NCI-H82 (cell line): ENCODE results near the gene CBLB.

Experiments used
- DNase-seq: peaks from one replicate; lab custom pipeline; 2025; lab: John Stamatoyannopoulos, UW

The CBLB gene

DNA sequence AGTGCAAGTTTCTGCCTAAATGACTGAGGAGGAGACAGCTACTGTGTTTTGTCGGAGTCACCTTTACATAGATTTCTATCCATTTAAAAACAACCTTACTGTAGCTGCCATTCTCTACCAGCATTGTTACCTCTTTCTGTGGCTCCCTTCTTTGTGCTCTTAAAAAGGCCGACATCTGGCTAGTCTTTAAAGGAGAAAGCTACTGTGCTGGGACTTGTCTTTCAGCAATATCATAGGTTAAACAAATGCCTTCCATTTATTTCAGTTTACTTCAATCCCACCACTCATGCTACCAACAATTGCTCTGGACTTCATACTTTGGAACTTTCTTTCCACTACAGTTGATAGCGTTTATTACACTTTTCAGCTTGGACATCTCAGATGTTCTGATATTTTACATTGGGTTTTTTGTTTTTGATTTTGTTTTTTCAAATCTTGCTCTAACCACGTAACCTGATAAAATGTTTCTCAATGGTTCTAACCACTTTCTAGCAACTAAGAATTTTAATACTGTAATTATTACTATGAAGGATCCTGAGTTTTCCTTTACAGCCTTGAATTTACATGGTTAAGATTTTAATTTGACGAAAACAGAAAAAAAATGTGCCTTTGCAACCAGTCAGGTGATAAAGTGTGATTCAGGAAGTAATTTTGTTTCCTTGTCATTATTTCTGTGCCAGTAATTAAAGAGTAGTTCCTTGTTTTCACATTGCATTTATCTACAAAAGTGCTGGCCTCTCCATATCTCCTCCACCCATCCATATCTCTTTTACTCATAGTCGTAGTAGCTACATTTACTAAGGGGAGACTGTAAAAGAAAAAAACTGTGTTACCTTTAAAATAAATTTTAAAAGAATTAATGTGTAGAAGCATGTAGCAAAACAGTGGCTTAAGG, 1.3 kb upstream of the CBLB start:
- DNase-seq, result peak; percentile 45

DNA sequence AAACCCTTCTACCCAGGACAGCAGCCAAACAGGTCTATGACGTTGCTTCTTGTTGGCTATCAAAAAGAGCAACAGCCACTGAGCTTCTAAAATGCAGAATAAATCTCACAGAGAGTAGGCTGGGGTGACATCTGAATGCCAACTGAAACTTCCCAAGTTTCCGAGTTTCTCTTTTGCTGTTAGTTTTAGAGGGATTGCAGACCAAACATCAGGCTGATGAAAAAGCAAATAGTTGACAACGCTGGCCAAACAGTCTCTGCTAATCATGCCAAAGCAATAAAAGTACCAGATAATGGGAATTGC, 670 bp upstream of the CBLB start:
- DNase-seq, result no peak

DNA sequence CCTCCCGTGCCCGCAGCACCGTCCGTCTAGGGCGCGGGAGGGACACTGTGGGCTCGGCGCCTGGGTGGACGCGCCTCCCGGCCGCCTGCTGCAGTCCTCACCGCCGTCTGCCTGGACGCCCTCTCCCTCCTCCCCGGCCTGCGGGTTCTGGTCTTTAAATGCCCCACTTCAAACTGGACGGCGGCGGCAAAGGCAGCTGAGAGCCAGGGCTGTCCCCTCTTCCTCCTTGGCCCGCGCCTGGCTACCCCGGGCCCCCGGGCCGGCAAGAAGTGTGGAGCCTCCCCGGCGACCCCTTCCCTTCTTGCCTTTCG, 426 bp downstream of the CBLB start:
- DNase-seq, result peak; percentile 74

DNA sequence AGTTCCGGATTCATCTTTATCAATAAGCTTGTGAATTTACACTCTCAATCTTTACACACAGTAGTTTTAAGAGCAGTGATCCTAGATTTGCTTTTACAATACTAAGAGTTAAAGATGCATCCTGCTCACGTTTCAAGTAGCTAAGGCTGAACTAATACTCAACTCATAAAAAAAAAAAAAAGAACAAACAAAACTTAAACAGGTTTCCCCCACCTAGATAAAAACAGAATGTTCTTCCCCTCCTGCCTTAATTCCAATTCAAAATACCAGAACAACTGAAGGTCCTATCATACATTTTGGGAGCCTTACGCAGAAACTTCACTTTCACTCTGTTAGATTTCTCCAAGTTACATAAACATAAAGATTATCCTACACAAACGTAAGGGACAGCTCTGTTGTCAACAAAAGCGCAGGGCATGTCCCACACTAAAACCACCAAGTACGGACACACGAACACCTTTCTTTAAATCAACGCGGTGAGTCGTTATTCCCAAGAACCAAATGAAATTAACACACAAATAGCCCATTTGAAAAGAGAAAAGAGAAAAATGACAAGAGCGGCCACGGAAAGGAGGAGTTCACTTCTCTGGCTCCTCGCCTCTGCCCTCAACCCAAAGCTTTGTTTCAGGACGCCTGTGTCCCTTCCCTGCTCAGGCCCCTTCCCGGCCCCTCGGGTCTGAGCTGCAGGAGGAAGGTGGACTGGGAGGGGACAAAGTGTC, 941 bp downstream of the CBLB start:
- no peak for DNase-seq

DNA sequence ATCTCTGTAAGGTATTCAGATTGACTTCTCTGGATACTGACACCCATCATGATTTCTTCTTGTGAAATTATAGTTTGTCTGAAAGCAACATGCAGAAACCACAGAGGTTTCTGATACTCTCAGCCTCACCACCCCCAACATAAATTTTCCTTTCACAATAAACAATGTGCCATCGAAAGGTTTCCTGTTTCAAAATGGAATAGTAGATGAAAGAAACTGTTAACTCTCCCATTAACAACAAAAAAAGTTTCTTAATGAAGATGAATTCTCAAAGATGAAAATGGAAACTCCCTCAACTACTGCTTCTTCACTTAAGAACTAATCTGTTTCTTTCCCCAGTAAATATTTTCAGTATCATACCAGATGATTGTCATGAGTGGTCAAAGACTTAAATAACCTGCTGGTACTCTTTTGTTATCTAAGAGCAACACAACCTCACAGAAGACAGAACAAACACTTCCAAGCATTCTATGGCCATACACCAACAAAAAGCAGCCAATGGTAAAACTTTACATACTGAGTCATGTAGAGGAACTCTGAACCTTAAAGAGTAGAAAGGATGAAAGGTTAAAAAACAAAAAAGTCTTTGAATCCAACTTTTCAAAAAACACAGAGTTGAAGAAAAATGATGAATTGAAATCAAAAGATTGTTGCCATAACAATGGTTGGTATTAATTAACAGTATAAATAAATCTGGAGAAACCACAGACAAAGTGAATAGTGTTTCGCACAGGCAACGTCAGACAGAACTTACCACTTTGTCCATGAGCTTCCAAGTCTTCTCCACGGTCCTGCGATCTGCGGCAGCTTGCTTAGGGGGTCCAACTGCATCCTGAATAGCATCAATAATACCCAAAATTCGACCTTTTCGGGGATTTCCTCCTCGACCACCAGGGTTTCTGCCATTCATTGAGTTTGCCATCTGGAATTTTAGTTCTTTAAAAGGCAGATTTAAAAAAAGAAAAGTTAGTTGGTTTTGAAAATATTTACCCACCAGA, 1.9 kb downstream of the CBLB start:
- peak; percentile 31 for DNase-seq

DNA sequence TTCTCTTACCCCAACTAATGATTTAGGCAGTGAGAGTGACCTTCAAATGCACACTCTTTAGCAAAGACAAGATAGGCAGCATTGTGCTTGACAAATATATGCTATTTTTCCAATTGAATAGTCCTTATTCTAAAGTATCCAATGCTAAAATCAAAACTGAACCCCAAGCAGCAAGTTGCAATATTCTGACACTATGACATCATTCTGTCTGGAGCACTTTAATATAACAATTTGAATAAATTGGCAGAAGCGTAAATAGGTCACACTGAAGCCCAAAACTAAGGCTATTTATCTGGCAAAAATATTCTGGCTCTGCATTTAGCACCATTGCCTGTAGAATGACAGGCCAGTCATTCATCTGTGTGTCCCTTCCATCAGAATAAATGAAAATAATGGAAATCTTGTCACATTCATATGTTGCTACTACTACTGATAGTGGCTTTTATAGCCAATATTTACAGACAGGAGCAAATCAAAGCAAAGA, 2.9 kb downstream of the CBLB start:
- DNase-seq, result no peak

DNA sequence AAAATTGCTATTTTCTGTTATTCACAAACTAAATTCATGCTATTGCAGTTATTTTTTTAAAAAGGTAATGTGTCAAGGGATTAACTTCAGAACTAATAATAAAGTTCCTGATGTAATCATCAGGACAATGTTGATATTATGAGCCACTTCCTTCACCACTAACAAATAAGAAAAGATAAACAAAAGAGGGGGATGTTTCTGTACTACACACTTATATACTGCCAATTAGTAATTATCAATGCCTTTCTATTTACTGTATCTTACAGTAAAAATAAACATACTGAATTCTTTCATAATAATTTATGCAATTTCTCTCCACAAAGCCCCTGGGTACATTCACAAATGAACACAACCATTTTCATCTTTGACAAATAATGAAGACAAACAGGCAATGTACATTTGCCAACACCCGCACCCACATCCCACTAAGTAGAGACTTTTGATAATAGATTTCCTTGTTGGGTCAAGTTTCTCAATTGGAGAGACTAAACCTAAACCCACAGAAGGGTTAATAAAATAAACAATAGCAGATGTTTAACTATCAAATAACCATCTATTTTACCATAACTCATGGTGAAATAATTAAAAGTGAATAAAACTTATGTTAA, 3.7 kb downstream of the CBLB start:
- DNase-seq, result no peak

DNA sequence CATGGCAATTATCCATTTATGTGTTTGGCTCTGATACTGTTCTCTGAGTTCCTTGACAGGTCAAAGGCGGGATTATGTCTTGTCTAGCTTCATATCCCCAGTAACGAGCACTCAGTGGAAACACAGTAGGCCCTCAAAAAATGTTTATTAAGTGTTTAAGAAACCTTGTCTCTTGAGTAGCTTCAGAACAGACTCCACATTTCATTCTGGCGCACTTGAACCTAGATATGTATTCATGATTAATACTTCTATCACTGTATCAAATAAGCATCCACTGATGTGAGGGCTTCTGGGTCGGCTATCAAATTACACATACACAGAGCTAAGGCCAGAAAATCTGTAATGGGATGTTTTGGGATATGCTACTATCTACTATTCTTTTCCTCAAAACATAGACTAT, 4.6 kb downstream of the CBLB start:
- DNase-seq, result no peak

DNA sequence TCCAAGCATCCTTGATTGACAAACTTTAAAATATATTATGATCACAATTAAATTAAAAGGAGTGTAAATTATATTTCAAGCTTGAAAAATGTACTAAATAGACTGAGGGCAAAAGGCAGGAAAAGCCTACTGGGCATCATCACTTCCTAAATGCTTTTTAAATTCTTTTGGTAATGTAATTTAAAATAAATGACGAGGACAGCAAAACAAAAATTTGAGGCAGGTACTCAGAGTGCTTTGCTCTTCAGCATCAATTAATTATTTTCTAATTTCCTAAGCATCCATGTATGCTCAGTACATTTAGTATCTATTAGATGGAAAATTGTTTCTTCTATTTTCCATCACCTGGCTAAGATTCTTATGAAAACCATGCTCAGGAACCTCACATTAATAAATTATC, 5.2 kb downstream of the CBLB start:
- no peak for DNase-seq

DNA sequence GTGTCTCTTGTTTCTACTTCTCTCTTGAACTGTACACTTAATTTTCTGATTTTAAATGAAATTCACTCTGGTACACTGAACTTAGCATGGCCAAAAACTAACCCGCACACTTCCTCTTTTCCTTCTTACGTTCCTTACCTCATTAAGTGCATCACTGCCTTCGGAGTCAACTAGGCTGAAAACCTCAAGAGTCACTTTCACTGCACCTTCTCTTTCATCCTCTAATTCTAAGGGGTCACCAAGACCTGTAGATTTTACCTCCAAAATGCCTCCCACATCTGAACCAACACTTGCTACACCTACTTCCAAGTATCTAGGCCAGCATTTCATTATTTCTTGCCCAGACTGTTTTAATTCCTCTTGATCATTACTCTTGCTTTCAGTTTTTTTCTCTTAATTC, 6.6 kb downstream of the CBLB start:
- DNase-seq, result no peak

DNA sequence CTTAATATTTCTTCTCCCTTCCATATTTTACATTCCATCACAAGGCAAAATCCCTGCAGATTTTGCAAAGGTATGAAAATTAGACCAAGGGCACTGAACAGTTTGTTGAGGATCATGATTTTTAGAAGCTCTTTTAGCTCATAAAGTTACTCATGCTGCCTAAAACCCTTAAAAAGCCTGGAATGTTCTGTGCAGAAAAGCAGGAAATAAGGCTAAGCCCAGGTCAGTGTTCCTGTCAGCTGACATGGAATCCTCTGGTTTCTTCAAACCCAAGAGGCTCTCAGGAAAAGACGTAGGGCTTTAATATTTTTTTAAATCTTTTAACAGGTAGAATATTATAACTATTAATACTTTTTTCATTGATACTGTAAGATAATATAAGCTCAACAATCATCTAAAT, 8.2 kb downstream of the CBLB start:
- no peak for DNase-seq

DNA sequence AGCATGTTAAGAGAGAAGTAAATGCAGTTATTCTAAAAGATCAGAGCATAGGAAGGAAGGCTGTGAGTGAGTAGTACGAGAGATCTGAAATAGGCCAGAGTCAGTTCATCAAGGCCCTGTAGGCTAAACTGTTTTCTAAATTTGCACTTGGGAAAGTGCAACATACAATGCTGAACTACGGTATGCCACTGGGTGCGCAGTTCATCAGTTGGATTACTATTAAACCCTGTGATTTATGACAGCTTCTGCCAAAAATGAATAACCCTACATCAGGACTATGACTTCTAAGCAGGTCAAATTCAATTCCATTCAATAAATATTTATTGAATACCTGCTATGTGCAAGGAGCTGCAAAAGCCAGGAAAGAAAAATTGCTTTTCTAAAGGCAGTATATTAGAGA, 10.8 kb downstream of the CBLB start:
- no peak for DNase-seq

DNA sequence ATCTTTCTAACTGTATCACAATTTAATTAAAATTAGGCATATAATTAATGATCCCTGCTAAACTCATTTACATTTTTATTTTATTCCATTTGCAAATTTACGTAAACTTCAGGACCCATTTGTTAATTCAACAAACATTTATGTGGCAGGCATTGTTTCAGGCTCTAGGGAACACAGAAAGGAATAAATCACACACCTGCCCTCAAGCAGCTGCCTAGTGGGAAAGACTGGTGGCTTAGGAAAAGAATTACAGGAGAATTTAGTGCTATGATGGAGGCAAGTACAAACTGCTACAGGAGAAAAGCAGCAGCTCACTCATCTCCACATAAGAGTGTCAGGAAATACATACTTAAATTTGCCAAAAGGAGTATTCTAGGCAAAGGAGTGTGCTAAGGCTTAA, 11.2 kb downstream of the CBLB start:
- DNase-seq, result peak; percentile 51

DNA sequence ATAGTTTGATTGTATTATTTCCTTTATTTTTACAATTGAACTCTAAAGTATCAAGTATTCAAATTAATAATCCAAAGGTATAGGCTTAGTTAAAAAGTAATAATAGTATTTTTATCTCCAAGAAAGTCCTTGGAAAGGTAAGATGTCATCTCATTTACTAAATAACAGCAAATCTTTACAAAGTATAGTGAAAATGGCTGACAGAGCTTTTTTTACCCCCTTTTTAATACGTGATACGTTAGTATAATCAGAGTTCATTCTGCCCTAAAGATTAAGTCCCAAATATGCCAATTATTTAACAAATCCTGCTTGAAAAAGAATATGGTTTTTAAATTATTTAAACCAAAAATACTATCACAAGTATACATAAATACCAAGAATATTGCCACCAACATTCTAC, 12.2 kb downstream of the CBLB start:
- DNase-seq, result no peak

DNA sequence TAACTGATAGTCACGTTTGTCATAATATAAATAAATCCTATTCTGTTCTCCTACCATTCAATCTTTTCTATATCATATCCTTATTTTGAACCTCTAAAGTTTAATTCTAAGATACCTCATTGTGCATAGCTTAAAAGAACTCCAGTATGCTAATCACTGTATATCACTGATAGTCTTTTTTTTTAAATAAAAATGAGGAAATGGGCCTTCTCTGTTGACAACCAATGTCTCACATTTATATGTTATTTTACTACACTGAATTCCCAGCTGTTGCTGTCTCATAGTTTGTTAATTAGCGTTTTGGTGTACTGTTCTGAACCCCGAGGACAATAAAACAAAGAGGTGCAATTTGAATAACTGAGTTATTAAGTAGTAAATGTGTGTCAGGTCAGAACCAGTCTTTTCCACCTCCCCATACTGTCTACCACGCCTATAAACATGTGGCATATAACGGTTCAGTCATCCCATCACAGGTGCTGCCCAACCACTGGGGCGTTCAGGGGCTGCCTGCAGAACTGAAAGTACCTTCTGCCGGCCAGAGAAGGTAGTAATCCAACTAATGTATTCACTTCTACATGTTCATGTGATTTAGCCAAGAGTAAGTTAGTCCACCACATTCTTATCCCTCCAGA, 14.9 kb downstream of the CBLB start:
- DNase-seq, result no peak

DNA sequence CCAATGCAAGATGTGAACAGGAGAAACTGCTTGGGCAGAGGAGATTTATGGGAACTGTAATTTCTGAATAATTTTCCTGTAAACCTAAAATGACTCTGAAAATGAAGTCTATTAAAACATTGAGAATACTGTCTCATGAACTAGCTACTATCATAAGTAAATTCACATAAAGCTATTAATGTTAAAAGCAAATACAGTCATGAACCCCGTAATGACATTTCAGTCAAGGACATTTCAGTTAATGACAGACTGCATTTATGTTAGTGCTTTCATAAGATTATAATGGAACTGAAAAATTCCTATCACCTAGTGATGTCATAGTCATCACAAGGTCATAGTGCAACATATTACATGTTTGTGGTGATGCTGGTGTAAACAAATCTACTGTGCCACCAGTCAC, 17.2 kb downstream of the CBLB start:
- DNase-seq, result no peak

DNA sequence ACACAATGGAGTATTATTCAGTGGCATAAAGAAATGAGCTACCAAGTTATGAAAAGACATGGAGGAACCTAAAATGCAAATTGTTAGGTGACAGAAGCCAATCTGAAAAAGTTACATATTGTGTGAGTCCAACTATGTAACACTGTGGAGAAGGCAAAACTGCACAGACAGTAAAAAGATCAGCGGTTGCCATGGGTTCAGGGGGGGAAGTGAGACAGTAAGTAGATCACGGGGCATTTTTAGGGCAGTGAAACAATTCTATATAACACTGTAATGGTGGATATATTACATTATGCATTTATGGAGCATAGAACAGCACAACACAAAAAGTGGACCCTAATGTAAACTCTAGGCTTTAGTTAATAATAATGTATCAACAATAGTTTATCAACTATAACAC, 17.6 kb downstream of the CBLB start:
- DNase-seq, result no peak

DNA sequence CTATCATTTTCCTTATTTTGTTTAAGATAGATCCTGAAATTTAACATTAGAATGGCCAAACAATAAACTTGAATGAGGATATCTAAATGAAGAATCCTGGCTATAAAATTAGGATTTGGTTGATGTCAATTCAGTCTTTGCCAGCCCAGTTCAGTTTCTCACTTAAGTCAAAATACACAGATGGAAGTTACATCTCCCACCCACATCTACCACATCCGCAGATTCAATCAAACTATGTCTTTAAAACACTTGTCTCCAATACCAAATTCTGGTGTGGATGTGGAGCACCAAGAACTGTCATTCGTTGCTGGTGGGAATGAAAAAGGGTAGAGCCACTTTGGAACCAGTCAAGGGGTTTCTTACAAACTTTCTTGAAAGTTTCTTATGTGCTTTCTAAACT, 18.2 kb downstream of the CBLB start:
- DNase-seq, result no peak

DNA sequence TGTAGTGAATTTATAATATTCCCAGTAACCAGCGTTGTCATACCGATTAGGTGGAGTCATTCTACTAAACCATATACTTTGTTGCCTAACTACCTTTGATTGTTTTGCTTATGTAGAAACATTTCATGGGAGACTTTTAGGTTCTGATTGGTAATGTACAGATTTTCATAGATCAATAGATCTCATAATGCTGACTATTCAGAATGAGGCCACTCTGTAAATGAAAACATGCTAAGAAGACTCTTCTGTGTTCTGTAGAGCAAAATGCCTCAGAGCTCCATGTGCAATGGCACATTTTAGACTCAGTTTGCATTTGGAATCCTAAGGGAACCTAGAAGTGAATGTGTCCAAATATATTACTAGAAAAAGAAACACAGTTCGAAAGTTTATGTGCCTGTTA, 20.0 kb downstream of the CBLB start:
- no peak for DNase-seq

DNA sequence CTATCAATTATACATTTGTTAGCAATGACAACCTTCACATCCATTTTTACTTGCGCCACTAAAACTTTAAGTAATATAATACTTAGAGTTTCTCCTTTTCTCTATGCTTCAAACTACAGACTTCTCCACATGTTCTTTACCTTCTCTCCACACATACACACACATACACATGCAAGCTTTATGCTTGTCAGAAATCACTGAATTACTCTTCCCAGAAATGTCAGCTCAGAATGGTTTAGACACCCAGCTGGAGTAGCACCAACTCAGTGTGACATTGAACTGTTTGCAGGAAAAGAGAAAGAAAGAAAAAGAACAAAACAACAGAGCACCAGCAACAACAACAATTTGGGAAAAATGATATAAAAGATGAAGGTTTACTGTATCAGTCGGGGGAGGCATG, 20.9 kb downstream of the CBLB start:
- DNase-seq, result no peak

DNA sequence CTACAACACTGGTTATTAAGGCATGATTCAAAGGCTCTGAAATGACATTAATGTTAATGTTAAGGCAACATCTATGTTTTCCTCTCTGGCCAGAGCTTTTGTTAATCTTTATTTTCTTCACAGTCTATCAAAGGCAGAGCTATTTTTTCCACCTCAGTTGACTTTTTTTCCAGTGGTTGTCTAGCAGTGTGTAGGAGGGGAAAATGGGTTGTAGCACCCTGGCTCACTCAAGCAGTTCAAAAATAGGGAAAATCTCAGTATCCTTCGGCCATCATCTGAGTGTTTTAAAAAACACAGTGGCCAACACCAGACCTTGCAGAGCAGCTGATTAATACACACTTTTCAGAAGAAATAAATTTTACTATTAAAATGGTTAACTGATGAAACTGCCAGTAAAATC, 21.4 kb downstream of the CBLB start:
- no peak for DNase-seq

DNA sequence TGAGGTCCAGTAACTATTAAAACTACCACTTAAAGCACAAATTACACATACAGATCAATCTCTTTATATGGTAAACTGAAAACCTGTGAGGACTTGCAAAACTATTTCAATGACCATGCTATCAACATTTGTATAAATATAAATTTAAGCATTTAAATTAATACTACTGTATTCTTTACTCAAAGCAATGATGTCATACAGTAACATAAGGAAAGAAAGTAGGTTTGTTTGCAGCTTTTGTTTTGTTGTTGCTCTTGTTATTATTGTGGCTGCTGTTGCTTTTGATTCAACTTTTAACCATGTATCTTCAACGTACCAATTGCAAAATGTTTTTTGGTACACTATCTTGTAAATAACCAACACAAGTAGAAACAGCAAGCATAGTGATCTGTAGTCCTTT, 22.0 kb downstream of the CBLB start:
- DNase-seq, result no peak
